ENCODE data around the gene DENND4A.

DNA sequence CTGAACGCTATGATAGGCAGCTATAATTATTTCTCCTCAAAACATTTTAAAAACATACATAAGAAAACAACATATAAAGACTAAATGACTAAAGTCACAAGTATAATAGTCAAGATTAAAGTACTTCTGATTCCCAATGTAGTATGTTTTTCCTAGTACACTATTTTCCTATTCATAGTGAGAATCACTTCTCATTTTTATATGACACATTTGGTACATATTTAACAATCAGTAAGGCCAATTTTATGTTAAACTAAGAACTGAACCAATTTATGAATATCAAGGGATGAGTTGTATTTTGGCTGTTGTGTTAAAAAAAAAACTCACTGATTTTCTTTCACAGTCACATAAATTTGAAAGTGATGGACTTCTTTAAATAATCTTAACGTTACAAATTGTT is 79.7 kb downstream of the DENND4A start:
- TF ChIP-seq, protein P1, sequence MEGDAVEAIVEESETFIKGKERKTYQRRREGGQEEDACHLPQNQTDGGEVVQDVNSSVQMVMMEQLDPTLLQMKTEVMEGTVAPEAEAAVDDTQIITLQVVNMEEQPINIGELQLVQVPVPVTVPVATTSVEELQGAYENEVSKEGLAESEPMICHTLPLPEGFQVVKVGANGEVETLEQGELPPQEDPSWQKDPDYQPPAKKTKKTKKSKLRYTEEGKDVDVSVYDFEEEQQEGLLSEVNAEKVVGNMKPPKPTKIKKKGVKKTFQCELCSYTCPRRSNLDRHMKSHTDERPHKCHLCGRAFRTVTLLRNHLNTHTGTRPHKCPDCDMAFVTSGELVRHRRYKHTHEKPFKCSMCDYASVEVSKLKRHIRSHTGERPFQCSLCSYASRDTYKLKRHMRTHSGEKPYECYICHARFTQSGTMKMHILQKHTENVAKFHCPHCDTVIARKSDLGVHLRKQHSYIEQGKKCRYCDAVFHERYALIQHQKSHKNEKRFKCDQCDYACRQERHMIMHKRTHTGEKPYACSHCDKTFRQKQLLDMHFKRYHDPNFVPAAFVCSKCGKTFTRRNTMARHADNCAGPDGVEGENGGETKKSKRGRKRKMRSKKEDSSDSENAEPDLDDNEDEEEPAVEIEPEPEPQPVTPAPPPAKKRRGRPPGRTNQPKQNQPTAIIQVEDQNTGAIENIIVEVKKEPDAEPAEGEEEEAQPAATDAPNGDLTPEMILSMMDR (IDR thresholded peaks at IDR 0.05) = no peak
- TF ChIP-seq POLR2A (IDR thresholded peaks at IDR 0.05) (no peak), EP300 (IDR thresholded peaks at IDR 0.05) (no peak)
